Measurements from ENCODE around the gene VCAN.

The VCAN gene

GRCh38 chr5:83467371-83468035 lies 4.0 kb upstream of the VCAN start:
- DNase-seq (ENCODE audit: low read depth in 2 of 2, low spot score in 1 of 2): no peak

- no peak for DNase-seq (ENCODE audit: low read depth in 2 of 2, low spot score in 1 of 2)
Measured at GRCh38 chr5:83469075-83469474, 2.5 kb upstream of the VCAN start.

- DNase-seq (ENCODE audit: low read depth in 2 of 2, low spot score in 1 of 2): no peak
Measured at GRCh38 chr5:83470526-83471404, 779 bp upstream of the VCAN start.

- DNase-seq (ENCODE audit: low read depth in 2 of 2, low spot score in 1 of 2): no peak
Measured at GRCh38 chr5:83472213-83472507, 616 bp downstream of the VCAN start.

DNA sequence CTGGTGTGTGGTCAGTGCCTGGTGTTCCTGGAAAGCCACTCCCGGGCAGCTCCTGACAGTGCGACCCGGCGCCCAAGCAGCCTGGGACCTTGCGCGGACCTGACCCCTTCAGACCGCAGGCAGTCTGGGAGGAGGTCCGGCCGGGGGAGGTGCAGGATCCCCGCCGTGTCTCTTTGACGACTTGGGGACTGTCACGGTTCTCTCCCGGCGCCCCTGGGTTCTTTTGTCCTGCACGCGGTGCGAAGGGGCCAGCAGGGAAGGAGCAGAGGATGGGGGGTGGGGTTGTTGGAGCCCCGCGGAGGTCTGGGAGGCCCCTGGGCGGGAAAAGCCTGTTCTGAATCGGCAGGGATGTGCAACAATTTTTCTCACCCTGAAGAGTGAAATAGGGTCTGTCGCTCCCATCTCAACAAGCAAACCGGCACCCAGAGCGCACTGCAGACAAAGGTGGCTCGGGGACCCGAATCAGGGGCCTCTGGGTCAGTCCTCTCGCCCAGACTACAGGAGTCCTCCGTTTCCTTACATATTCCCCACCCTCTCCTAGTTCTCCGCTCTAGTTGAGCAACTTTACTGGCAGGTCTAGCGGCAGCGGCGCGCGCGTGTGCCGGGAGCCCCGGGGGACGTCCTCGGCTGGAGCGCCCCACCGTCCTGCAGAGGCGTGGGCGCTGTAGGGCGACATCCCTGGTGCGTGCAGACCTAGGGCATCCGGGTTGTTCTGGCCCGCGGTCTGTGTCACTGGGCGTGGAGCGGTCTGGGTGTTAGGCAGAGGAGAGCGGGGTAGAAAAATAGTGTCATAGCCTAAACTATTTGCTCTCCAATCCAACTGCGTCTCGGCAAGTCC lies 1.2 kb downstream of the VCAN start:
- DNase-seq (ENCODE audit: low read depth in 2 of 2, low spot score in 1 of 2): no peak

DNA sequence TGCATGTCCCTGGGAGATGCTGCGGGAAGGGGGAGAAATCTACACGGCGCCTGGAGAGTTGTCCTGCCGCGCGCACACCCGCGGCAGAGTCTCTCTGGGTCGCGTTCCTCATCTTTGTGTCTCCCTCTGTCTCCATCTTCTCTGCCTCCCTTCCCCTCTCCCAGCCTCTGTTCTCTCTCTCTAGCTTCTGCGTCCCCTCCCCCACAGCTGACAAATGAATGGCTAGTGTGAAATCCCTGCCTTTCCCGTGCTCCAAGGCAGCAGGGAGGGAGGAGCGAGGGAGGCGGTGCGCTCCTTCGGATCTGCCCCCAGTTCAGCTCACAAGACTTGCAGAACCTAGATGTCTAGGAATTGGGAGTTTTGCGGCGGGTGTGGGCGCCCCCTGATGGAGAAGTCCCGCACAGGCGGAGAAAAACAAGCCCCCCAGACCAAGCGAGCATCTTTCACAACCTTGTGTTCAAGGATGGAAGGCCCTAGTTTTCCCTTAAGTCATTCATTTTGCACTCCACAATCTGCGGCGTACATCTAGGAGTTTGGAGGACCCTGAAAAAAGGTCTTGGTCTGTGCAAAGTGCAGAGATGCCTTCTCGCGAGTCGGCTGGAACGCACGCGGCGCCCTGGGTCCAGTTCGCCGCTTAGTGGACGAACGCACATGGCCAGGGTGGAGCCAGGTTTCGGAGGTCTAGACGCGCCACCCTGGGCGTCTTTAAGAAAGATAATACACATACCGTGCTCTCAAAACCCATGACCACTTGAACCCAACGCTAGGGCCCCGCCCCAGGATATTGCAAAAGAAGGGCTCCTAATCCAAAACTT lies 2.0 kb downstream of the VCAN start:
- peak in 1 of 2 donors; percentile 10 for DNase-seq (ENCODE audit: low read depth in 2 of 2, low spot score in 1 of 2)

GRCh38 chr5:83474161-83474796 lies 2.7 kb downstream of the VCAN start:
- DNase-seq (ENCODE audit: low read depth in 2 of 2, low spot score in 1 of 2): no peak

- no peak for DNase-seq (ENCODE audit: low read depth in 2 of 2, low spot score in 1 of 2)
Measured at GRCh38 chr5:83474991-83475390, 3.4 kb downstream of the VCAN start.

DNA sequence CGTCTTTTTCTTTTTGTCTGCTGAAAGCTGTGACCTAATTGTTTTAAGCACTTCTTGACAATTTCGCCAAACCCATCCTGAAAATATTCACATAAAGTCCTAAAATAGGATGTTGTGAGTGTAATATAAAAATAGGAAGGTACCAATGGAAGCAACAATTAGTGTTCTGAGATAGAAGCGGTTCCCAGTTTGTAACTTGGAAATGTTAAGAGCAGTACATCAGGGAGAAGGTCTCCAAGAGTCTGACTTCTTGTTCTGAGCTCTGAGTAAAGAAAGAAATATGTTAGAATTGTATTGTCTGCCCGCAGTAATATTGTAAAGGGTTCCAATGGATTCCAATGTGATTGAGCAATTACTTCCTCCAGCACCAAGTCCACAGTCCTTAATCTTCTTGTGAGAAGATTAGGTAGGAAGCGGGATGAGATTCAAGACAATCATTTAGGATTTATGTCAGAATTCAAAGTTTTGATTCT lies 3.9 kb downstream of the VCAN start:
- no peak for DNase-seq (ENCODE audit: low read depth in 2 of 2, low spot score in 1 of 2)

- no peak for DNase-seq (ENCODE audit: low read depth in 2 of 2, low spot score in 1 of 2)
Measured at GRCh38 chr5:83475935-83476814, 4.6 kb downstream of the VCAN start.

GRCh38 chr5:83482961-83483360 lies 11.4 kb downstream of the VCAN start:
- DNase-seq (ENCODE audit: low read depth in 2 of 2, low spot score in 1 of 2): no peak

DNA sequence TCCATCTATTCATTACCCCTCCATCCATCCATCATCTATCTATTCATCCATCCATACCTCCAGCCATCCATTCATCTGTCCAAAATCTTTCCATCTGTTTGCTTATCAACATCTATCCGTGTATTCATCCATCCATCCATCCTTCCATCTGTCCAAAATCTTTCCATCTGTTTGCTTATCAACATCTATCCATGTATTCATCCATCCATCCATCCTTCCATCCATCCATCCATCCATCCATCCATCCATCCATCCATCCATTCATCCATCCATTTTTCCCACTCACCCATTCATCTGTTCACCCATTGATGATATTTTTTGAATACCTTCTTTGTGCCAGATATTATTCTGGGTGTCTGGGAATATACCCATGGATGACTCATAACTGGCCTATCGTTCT lies 12.8 kb downstream of the VCAN start:
- DNase-seq (ENCODE audit: low read depth in 2 of 2, low spot score in 1 of 2): no peak

DNA sequence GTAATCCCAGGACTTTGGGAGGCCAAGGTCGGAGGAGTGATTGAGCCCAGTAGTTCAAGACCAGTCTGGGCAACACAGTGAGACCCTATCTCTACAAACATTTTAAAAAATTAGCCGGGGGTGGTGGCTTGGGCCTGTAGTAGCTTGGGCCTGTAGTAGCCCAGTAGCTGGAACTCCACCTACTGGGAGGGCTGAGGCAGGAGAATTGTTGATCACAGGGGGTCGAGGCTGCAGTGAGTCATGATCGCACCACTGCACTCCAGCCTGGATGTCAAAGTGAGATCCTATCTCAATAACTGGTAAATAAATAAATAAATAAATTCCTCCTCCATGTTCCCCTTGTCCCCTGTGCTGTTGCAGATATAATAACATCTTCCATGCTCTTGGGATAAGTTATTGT lies 14.3 kb downstream of the VCAN start:
- no peak for DNase-seq (ENCODE audit: low read depth in 2 of 2, low spot score in 1 of 2)

DNA sequence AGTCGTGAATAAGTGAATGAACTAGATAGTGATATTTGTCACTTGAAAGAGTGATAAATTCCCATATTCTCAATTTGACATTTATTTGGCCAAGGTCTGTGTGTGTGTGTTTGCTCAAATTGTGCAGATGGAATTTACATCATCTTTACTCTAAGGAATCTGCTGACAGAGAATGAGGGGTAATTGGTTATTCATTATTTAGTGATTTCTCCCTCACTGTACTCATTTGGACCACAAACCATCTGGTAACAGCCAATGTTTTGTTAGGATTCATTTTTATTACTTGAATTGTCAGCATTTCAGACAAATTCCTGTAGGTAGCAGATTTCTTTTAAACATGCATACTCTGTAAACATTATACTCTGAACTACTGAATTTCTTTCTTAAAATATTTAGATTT lies 15.6 kb downstream of the VCAN start:
- no peak for DNase-seq (ENCODE audit: low read depth in 2 of 2, low spot score in 1 of 2)

DNA sequence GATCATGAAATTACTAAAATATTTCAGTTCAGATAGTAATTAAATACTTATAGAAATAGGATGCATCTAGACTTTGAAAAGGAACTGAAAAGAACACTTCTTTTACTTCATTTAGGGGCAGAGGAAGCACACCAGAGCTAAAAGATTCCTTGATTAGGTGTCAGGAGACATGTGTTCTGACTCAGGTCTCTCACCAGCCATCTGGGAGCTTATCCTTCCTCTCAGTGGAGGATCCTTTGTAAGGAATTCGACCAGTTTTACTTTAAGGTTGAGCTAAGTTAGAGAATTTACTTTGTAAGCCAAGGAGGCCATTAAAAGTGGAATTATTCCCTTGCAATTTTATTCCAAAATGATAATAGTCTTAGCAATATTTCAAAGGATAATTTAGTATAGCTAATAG lies 16.7 kb downstream of the VCAN start:
- DNase-seq (ENCODE audit: low read depth in 2 of 2, low spot score in 1 of 2): no peak

- DNase-seq (ENCODE audit: low read depth in 2 of 2, low spot score in 1 of 2): no peak
Measured at GRCh38 chr5:83488821-83489220, 17.3 kb downstream of the VCAN start.

- no peak for DNase-seq (ENCODE audit: low read depth in 2 of 2, low spot score in 1 of 2)
Measured at GRCh38 chr5:83490203-83490602, 18.7 kb downstream of the VCAN start.

DNA sequence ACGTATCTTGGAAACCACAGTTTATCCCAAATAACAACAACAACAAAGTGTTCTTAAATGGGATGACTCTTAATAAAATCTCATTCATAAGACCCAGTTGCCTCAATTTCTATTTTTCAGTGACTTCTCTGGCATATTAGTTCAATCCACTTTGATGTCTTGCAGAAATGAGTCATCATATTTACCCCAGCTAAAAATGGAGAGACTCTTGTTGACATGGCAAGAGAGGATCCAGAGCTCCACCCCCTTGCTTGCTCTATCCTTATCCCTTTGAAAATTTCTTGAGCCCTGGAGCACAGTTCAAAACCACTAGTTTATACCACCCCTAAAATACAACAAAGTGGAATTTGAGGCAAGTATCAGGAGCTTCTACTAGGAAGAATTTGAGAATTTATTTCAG lies 20.8 kb downstream of the VCAN start:
- DNase-seq (ENCODE audit: low read depth in 2 of 2, low spot score in 1 of 2): no peak

- no peak for DNase-seq (ENCODE audit: low read depth in 2 of 2, low spot score in 1 of 2)
Measured at GRCh38 chr5:83493644-83494043, 22.1 kb downstream of the VCAN start.
